UCSD-AML1 (cell line): ENCODE data around the gene ABCB8.

Source experiments
- DNase-seq: peaks from one replicate; lab custom pipeline; 2025; ENCODE audit not compliant: unreplicated experiment; lab: John Stamatoyannopoulos, UW

The ABCB8 gene

DNA sequence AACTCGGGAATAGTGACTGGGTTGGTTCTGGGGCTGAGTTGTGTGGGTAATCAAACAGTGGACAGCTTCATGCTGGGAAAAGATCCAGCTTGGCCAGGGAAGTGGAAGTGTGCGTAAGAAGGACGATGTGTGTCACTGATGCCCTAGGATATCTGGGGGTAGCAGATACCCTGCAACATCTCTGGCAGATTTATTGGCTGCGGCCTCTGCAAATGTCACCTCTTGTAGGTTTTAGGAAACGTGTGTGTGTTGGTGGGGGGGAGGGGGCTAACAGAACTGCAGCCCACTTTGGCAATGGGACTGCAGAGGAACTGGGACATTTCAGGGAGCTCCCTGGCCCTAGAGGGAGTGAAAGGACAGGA is 57.1 kb downstream of the ABCB8 start:
- no peak for DNase-seq

DNA sequence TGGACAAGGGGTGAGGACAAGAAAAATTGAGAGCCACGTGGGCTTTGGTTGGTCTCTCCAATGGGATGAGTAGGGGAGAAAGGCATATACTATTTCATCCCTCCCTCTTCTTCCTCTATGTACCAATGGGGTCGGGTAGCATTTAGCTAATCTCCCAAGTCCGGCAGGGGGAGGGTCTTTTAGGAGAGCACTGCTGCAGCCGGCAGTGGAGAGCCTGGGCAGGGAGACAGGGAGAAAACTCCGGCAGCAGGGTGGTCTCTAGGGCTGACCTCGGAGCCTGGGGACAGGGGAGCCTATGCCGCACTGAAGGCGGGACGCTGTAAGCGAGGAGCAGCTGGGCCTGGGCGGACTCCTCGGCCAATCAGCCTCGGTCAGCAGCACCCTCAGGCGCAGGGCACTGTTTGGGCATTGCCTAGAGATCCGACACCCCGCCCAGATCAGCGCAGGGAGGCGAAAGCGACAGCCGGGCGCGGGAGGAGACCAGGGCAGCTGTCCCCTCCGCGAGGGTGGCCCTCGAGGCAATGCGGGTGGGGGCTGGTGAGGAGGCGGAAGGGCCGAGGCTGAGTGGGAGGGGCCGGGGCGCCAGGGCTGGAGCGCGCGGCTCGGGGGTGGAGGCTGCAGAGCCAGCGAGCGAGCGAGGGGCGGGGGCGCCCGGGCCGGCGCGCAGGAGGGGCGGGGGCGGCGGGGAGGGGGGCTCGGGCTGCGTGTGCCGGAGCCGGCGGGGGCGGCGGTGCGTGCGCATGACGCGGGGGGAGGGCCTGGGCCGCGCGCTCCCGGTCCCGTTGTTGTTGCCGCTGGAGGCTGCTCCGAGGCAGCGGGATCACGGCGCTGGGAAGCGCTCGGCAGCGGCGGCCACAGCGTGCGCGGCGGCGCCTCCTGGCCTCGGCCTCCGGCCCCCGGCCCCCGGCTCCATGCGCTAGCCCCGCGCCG is 57.7 kb downstream of the ABCB8 start, which contains the start of gene AGAP3:
TSS of gene AGAP3 (plus strand) at position 785 of the 930 bp plus-strand sequence. CDS start 267 bp downstream, outside the sequence.
- DNase-seq: peak; percentile 71

DNA sequence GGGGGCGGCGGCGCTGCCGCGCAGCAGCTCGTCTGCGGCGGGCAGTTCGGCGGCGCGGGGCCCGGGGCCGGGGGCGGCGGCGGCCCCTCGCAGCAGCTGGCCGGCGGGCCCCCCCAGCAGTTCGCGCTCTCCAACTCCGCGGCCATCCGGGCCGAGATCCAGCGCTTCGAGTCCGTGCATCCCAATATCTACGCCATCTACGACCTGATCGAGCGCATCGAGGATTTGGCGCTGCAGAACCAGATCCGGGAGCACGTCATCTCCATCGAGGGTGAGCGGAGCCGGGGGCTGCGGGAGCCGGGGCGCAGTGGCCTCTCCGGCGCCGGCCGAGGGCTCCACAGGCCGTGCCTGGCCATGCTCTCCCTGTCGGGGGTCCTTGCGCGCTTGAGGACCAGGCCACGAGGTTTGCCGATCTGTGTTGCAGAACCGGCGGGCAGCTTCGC is 58.6 kb downstream of the ABCB8 start:
- DNase-seq: no peak

DNA sequence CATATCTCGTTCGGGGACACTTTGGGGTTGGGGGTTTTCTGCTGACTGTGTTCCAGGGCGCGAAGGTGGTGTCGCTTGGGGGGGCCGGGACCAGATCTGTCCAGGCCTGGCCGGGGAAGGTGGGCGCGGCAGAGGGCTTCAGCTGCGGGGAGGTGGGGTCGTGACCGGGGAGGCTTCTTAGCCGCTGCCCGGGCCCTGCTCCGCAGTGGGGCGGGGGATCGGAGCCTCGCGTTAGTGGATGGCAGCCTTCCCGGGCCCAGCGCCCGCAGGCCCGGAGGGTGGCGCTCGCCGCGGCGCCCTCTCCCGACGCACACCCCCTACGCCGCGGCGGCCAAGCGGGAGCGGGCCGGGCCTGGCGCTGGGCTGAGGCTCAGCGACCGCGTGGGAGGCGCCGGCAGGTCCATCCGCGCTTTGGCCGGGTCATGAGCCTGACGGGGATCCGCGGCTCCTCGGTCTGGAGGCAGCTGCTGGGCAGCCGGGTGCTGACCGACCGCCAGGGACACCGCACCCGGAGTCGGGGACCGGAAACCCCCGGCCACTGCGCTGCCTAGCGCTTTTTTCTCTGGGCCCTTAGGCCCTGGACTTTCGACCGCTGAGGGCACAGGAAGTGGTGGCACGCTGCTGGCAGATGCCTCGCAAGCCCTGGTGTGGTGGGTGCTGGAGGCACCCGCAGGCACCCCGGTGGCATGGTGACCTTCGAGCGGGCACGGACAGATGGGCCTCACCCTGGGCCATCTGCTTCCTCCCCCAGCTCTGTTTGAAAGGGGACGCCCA is 59.2 kb downstream of the ABCB8 start:
- DNase-seq: peak; percentile 48

DNA sequence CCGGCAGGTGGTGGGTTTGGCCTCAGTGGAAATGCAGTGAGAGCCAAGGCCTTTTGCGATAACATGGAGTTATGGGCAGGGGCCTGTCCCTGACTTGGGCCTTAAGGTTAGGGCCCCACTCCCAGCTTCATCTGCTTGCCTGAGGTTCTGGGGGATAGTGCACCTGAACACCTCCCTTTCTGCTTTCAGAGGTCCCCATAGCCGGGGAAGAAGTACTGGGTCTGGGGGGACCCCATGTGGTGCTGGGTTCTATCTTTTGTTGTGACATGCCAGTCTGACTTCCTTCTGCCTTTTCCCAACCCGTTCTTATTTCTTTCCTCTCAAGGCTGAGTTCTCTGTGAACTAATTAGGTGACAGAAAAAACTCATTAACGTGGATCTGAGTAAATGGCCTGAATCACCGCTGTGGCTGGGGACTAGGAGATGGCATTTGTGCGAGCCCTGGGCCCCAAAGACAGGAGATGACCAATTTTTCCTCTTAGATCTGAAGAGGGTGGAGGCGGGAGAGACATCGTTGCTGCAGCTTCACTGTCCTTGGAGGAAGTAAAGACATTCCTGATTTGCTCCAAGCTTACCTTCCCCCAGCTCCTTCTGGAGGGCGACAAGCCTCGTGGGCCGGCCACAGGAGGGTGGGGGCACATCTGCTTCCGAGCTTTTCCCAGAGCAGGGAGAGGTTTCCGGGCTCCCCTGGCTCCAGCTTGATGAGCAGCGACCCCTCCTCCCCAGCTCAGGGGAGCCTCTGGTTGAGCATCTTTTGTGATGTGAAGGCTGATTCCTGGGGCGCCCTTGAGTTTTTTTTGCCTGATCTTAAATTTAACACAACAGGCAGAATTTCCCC is 60.0 kb downstream of the ABCB8 start:
- no peak for DNase-seq

DNA sequence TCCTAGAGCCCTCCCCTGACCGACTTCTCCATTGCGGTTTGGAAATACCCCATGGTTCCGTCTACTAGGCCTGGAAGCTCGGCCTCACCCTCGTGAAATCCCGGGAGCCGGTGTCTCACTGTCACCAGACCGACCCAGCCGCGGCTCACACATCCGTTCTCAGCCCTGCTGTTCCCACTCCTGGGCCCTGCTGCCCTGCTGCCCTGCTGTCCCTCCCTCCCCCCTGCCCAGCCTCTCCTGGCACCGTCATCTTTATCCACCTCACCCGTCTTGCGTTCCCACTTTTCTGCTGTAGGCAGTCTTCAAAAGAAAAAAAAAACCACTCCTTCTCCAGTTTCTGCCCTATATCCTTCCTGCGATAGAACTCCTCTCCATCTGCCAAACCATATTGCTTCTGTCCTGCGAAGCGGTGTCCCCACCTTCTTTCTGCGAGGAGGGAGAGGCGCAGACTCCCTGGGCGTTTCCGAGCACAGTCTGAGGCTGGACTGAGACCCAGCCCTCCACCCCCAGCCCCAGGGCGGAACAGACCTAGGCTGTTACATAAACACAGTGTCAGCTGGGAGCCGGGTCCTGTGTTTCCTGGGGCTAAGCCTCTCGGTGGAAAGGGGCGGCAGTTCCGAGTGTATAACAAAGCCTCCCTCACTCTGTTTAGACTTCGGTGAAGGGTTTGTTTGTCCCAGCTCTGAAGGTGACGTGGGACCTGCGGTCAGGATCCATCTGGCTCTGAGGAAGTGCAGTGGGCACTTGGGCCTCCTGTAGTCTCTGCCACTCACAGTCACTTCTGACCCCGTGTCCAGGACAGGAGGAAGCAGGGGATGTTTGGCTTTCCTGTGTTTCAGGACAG is 60.8 kb downstream of the ABCB8 start:
- DNase-seq: peak; percentile 72

DNA sequence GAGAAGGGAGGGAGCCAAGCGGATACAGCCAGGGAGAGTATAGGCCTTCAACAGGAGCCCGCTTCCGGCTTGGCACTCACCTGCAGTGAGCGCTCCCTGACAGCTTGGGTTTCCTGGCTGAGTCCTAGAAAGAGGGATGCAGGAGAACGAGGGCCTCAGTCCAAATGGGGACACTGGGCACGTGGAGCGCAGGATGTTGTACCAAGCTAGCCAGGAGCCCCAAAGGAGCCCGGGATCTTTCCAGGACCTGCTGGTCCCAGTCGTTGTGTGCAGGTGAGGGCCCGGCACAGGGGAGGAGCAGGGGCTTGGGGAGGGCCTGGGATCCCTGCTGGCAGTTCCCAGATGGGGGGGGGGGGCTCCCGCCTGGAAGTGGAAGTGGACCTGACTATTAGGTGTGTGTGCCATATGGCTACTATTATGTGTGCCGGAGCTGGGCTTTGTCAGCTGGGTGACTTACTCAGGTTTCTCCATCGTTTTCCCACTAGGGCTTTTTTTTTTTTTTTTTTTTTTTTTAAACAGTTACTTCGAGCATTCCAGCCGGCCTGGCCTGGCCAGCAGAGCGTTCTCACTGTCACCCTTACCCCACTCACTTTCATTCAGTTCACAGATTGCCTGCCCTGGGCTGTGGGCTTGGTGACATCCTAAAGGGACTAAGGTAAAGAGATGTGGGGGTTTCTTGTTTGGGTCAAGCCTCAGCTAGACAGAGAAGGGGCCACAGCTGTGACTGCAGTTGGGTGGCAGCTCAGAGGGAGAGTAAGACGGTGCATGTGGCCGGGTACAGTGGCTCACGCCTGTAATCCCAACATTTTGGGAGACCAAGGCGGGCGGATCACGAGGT is 61.9 kb downstream of the ABCB8 start:
- DNase-seq: no peak

DNA sequence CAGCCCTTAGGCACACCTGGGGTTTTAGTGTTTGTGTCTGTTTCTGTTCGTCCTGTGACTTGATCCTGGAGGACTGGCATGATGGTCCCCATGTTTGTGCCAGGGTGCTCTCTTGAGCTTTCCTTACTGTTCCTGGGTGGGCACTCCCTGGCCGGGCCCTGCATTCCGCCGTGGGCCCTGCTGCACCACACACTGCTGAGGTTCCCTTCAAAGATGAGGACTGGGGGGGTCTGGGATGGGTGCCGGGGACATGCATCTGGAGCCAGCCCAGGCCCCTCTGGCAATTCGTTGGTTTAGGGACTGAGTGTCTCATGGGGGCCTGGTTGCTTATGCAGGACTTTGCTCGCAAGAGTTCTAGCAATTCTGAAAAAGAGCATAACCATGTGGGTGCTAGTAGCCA is 62.8 kb downstream of the ABCB8 start:
- DNase-seq: no peak

DNA sequence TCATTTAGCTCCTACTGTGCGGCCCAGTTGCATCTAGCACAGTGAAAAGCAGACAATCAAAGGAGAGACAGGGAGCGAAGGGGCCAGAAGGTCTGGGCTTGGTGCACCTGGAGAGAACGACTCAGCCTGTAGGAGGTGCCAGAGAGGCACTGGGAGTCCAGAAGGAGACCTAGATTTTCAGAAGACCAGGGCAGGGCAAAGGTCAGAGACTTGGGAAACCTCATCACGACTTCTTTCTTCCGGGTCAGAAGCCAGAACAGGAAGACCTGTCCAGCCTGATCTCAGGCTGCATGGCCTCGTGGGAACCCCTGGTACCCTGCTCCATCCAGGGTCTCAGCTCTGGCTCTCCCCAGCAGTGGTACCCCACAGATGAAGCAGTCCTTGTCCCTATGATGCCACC is 63.2 kb downstream of the ABCB8 start:
- peak; percentile 8 for DNase-seq

DNA sequence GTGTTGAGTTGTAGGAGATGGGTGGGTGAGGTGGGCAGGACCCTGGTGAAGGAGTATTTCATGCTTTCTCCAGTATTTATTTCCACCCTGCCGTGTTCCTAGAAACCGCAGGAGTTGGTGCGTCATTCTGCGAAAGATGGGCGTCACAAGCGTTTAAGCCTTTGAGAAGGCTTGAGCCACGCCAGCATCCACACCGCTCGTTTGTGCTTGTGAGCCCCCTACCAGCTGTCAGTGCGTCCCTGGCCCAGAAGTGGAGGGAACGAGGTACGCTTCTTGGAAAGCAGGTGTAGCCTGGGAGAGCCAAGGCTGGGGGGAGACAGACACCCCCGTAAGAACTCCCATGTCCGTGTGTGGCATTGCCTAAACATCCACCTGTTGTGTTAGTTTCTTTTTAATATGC is 63.7 kb downstream of the ABCB8 start:
- no peak for DNase-seq

DNA sequence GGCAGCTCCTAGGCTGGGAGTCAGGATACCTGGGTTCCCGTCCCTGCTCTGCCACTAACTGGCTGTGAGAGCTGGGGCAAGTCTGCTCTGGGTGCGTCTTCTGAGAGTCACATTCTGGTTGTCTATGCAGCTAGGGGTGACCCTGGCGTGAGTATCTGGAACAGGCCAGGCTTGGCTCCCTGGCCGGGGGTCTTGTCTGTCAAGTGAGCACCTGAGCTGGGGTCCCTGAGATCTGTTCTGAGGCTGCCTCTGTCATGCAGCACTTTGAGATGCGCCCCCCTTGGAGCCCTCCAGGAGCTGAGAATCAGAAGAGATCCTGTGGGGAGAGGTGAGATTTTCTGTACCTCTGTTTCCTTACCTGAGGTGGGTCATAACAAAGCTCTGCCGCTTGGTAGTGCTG is 65.5 kb downstream of the ABCB8 start:
- DNase-seq: no peak

DNA sequence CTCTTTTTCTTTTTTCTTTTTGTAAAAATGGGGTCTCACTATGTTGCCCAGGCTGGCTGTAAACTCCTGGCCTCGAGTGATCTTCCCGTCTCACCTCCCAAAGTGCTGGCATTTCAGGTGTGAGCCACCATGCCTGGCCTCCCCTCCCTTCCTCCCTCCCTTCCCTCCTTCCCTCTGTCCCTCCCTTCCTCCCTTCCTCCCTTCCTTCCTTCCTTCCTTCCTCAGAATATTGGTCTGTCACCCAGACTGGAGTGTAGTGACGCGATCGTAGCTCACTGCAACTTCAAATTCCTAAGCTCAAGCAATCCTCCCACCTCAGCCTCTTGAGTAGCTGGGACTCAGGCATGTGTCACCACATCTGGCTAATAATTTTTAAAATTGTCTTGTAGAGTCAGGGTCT is 66.4 kb downstream of the ABCB8 start:
- no peak for DNase-seq

DNA sequence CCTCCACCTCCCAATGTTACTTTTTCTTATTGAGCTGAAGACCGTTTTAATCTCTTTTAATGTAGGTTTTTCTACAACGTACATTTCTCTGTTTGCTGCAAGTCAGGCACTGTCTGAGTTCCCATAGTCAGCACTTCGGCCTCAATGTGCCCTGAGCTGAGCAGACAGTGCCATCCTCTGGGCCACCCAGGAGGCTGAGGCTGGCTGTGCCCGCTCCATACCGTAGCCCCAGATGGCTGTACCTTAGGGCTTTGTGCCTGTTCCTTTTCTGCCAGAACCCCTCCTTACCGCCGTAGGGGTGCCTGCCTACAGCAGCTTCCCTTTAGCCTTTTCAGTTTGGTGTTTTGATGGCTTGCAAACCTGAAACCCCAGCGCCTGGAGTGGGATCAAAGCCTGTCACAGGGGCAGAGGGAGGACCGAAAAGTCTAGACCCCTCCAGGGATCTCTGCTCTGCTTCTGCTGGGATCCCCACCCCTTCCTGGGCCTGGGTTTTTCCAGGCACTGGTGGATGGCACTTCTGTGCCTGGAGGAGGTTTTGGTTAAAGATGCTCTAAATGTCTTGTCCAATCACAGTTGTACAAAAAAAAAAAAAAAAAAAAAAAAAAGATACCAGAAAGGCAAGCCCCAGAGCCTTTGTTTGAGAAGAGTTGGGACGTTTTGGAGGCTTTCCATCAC is 67.0 kb downstream of the ABCB8 start:
- DNase-seq: no peak

DNA sequence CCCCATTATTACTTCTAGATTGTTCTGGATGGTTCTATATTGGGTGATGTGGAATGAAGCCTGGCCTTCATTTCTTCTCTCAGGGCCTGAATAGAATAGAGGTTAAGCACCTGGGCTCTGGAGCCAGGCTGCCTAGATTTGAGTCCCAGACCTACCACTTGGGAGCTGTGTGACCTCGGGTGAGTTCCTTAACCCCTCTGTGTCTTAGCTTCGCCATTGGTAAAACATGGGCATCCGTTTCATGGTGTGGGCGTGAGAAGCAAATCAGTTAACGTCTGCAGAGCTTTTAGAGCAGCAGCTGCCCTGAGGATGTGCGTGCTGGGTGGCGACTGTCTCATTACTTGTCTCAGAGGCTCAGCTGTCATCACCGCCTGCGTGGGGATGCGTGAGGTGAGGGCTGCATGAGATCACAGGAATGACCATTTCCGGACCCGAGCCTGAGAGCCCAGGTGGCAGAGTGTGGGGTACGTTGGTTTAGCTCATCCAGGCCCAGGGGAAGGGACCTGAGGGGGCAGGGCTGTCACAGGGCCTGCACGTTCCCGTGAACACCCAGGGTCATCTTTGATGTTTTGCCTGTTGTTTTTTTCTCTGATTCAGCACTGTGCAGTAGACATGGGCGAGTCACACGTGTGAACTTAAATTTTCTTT is 67.7 kb downstream of the ABCB8 start:
- DNase-seq: no peak
